Measurements from ENCODE around the gene NOS1AP.

NOS1AP gene

DNA sequence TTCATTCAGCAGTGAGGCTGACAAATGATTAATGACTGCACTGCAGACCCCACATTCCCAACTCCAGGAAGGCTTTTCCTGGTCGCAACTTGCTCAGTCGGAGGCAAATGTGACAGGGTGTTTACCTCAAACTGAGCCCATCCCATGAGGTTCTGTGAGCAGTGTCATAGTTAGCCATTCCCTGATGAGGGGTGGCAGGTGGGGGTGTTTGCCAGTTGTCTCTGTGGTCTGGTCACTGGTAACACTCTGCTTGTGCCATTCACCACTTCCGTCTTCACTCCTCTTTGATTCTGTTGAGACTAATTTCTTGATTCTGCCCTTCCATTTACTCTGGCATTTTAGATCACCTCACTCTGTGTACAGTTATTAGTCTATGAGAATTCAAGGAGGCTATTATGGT, 73.5 kb downstream of the NOS1AP start:
- no peak for TF ChIP-seq FOXP2 (optimal IDR thresholded peaks at IDR 0.05; ENCODE audit: borderline replicate concordance, extremely low read depth, extremely low read length, insufficient read depth)
- TF ChIP-seq SIN3A (IDR thresholded peaks at IDR 0.05; ENCODE audit: borderline replicate concordance, insufficient read depth, low read length) = no peak
- TF ChIP-seq TAF1 (IDR thresholded peaks at IDR 0.05; ENCODE audit: borderline replicate concordance, insufficient read depth, low read length) = no peak
- TF ChIP-seq, protein P1, sequence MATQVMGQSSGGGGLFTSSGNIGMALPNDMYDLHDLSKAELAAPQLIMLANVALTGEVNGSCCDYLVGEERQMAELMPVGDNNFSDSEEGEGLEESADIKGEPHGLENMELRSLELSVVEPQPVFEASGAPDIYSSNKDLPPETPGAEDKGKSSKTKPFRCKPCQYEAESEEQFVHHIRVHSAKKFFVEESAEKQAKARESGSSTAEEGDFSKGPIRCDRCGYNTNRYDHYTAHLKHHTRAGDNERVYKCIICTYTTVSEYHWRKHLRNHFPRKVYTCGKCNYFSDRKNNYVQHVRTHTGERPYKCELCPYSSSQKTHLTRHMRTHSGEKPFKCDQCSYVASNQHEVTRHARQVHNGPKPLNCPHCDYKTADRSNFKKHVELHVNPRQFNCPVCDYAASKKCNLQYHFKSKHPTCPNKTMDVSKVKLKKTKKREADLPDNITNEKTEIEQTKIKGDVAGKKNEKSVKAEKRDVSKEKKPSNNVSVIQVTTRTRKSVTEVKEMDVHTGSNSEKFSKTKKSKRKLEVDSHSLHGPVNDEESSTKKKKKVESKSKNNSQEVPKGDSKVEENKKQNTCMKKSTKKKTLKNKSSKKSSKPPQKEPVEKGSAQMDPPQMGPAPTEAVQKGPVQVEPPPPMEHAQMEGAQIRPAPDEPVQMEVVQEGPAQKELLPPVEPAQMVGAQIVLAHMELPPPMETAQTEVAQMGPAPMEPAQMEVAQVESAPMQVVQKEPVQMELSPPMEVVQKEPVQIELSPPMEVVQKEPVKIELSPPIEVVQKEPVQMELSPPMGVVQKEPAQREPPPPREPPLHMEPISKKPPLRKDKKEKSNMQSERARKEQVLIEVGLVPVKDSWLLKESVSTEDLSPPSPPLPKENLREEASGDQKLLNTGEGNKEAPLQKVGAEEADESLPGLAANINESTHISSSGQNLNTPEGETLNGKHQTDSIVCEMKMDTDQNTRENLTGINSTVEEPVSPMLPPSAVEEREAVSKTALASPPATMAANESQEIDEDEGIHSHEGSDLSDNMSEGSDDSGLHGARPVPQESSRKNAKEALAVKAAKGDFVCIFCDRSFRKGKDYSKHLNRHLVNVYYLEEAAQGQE (IDR thresholded peaks at IDR 0.05; ENCODE audit: insufficient read depth in 1 of 2, low read depth in 2 of 2, low read length in 2 of 2) = no peak
- TF ChIP-seq POLR2AphosphoS5 (IDR thresholded peaks at IDR 0.05; ENCODE audit: low read depth, low read length) = no peak

DNA sequence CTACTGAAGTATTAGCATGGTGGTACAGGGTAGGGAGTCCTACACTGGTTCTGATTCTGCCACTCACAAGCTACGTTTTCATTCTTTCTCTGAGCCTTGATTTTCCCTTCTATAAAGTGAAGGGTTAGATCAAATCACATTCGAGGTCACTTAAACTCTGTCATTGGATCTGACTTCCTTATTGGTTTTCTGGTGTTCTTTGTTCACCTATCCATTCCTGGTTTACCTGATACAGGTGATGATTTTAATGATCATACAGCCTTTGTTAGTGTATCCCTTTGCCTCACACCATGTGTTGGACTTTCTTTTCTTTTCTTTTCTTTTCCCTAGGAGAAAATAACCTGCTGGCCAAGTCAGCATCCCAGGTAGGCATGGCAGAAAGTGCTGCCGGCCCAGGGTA, 74.8 kb downstream of the NOS1AP start:
- TF ChIP-seq FOXP2 (optimal IDR thresholded peaks at IDR 0.05; ENCODE audit: borderline replicate concordance, extremely low read depth, extremely low read length, insufficient read depth) (no peak), POLR2AphosphoS5 (IDR thresholded peaks at IDR 0.05; ENCODE audit: low read depth, low read length) (no peak)
- TF ChIP-seq, protein P1 (IDR thresholded peaks at IDR 0.05; ENCODE audit: insufficient read depth in 1 of 2, low read depth in 2 of 2, low read length in 2 of 2) = no peak

DNA sequence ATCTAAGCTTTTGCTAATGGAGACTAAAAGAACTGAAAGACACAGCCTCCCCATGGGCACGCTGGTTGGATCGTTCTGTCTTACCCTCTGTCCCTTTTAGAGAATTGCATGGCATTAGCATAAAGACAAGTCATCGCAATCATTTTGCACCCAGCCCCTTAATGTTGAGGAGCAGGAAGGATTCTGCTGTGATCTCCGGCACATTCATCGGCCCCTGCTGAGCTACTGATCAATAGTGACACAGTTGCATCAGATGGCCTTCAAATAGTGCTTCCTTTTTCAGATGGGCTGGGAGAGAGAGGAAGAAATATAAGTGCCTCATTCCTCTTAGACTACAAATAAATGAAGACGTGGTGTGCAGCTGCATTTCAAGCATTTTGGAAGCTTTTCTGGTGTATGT, 75.4 kb downstream of the NOS1AP start:
- TF ChIP-seq POLR2AphosphoS5 (IDR thresholded peaks at IDR 0.05; ENCODE audit: low read depth, low read length) (no peak), TAF1 (IDR thresholded peaks at IDR 0.05; ENCODE audit: borderline replicate concordance, insufficient read depth, low read length) (no peak), SIN3A (IDR thresholded peaks at IDR 0.05; ENCODE audit: borderline replicate concordance, insufficient read depth, low read length) (no peak), FOXP2 (optimal IDR thresholded peaks at IDR 0.05; ENCODE audit: borderline replicate concordance, extremely low read depth, extremely low read length, insufficient read depth) (no peak)
- TF ChIP-seq, protein P1 (IDR thresholded peaks at IDR 0.05; ENCODE audit: insufficient read depth in 1 of 2, low read depth in 2 of 2, low read length in 2 of 2) = no peak

DNA sequence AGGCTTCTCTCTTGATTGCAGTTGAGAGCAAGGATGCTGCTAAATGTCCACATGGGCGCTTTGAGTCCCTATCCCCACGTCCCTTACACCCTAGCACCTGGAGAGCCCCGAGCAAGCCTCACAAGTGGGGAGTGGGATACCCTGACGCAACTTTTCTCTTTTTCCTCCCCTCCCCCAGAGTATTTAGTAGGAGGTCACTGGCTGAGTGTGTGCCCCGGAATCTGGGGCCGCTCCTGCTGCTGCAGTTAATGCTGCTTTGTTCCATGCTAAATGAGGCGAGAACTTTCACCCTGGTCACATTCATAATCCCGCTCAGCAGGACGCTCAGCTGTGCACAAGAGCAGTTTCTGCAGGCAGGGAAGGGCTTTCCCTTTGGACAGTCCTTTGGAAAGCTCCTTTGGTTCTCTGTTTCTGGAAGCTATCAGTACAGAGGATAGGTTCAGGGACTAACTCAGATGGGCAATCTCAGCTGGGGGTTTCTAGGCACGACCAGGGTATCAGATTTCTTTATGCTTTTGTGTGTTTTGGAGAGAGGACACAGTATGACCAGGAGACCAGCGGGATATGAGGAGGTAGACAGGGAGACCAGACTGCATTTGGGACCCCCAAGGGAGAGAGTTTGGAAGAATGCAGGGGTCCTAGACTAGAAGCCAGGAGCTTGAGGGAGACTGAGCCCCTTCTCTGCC, 75.9 kb downstream of the NOS1AP start:
- TF ChIP-seq POLR2AphosphoS5 (IDR thresholded peaks at IDR 0.05; ENCODE audit: low read depth, low read length) (no peak), TAF1 (IDR thresholded peaks at IDR 0.05; ENCODE audit: borderline replicate concordance, insufficient read depth, low read length) (no peak), FOXP2 (optimal IDR thresholded peaks at IDR 0.05; ENCODE audit: borderline replicate concordance, extremely low read depth, extremely low read length, insufficient read depth) (no peak), SIN3A (IDR thresholded peaks at IDR 0.05; ENCODE audit: borderline replicate concordance, insufficient read depth, low read length) (no peak)
- TF ChIP-seq, protein P1 (IDR thresholded peaks at IDR 0.05; ENCODE audit: insufficient read depth in 1 of 2, low read depth in 2 of 2, low read length in 2 of 2) = no peak

All from PFSK-1 (cell line).